ENCODE measurements around the gene CDK15. TPM values are rescaled to one million over a fixed set of nuclear protein-coding genes. Genes with fewer than 3 reads are reported as not detected.
"Not testable (repeated sequence)": the region's sequence is repeated elsewhere in the genome, so short reads cannot be mapped to it uniquely, and the experiment has no call there.

Gene CDK15
- total RNA-seq, 4 donors from 2014 or later = 0.11 to 0.29 TPM; not detected in 2

GRCh38 chr2:201798252-201798913 is 8.0 kb upstream of the CDK15 start:
- H3K36me3 ChIP-seq = no peaks in the 10 kb centered on the region
- no peaks in the 10 kb centered on the region for H3K4me1 ChIP-seq
- DNase-seq (no peak), ATAC-seq (no peak)
- H3K27ac ChIP-seq = no peak overlapping the region
- TF ChIP-seq CTCF (IDR thresholded peaks at IDR 0.05 in 4 of 5, conservative IDR thresholded peaks at IDR 0.05 in 1 of 5) (no peak), POLR2A (IDR thresholded peaks at IDR 0.05) (no peak)
- H3K9me3 ChIP-seq = no peaks in the 10 kb centered on the region
- intact Hi-C loops (cut with DNase I; ENCODE audit: low total_unique reads) = loop anchor here (5.0 kb wide), 1 partner anchor 379 kb away; no protein-coding TSS in a partner anchor
- in situ Hi-C loops (cut with MboI; ENCODE audit: low sequenced_read_pairs in 4 of 4) = loop anchor here in 2 of 4 donors (5.0 to 25.0 kb wide), 2 partner anchors 379 to 589 kb away; partner anchors contain the start of gene BMPR2 (in 1 of the 2)
- no peaks in the 10 kb centered on the region for H3K27me3 ChIP-seq
- H3K4me3 ChIP-seq = no peak overlapping the region

GRCh38 chr2:201798914-201799285 is 7.4 kb upstream of the CDK15 start:
- not testable (repeated sequence) for H3K36me3 ChIP-seq, H3K4me1 ChIP-seq, H3K9me3 ChIP-seq, ATAC-seq, H3K27me3 ChIP-seq, DNase-seq, H3K4me3 ChIP-seq, H3K27ac ChIP-seq
- intact Hi-C loops (cut with DNase I; ENCODE audit: low total_unique reads) = loop anchor here (5.0 kb wide), 1 partner anchor 378 kb away; no protein-coding TSS in a partner anchor
- in situ Hi-C loops (cut with MboI; ENCODE audit: low sequenced_read_pairs in 4 of 4) = loop anchor here in 2 of 4 donors (5.0 to 25.0 kb wide), 2 partner anchors 378 to 588 kb away; partner anchors contain the start of gene BMPR2 (in 1 of the 2)

GRCh38 chr2:201807452-201807999 is 1.2 kb downstream of the CDK15 start:
- in situ Hi-C loops (cut with MboI; ENCODE audit: low sequenced_read_pairs in 4 of 4) (no loop called here), intact Hi-C loops (cut with DNase I; ENCODE audit: low total_unique reads) (no loop called here)
- Histone ChIP-seq H3K27ac (peak overlapping the region in 2 of 4 donors; percentile 4 to 54), H3K4me1 (peaks cover 10 to 16% of the 10 kb centered on the region in 2 donors), H3K4me3 (no peak overlapping the region), H3K27me3 (no peaks in the 10 kb centered on the region), H3K36me3 (no peaks in the 10 kb centered on the region), H3K9me3 (no peaks in the 10 kb centered on the region)
- ATAC-seq = peak; percentile 49 to 65
- TF ChIP-seq POLR2A (IDR thresholded peaks at IDR 0.05) = no peak
- TF ChIP-seq CTCF (IDR thresholded peaks at IDR 0.05 in 4 of 5, conservative IDR thresholded peaks at IDR 0.05 in 1 of 5) = no peak
- DNase-seq = peak in 1 of 2 donors; percentile 36

- ATAC-seq = no peak
- in situ Hi-C loops (cut with MboI; ENCODE audit: low sequenced_read_pairs in 4 of 4) = no loop called here
- no peak for DNase-seq
- peak overlapping the region in 2 of 4 donors; percentile 4 to 54 for H3K27ac ChIP-seq
- peaks cover 10 to 16% of the 10 kb centered on the region in 2 donors for H3K4me1 ChIP-seq
- intact Hi-C loops (cut with DNase I; ENCODE audit: low total_unique reads) = no loop called here
- H3K36me3 ChIP-seq = no peaks in the 10 kb centered on the region
- TF ChIP-seq CTCF (IDR thresholded peaks at IDR 0.05 in 4 of 5, conservative IDR thresholded peaks at IDR 0.05 in 1 of 5) (no peak), POLR2A (IDR thresholded peaks at IDR 0.05) (no peak)
- H3K27me3 ChIP-seq = no peaks in the 10 kb centered on the region
- H3K9me3 ChIP-seq = no peaks in the 10 kb centered on the region
- H3K4me3 ChIP-seq = no peak overlapping the region
Measured at GRCh38 chr2:201808027-201808426, 1.7 kb downstream of the CDK15 start.

GRCh38 chr2:201809633-201810032 is 3.3 kb downstream of the CDK15 start:
- peaks cover 10 to 16% of the 10 kb centered on the region in 2 donors for H3K4me1 ChIP-seq
- TF ChIP-seq POLR2A (IDR thresholded peaks at IDR 0.05) (no peak), CTCF (IDR thresholded peaks at IDR 0.05 in 4 of 5, conservative IDR thresholded peaks at IDR 0.05 in 1 of 5) (no peak)
- DNase-seq (no peak), ATAC-seq (no peak)
- intact Hi-C loops (cut with DNase I; ENCODE audit: low total_unique reads) (no loop called here), in situ Hi-C loops (cut with MboI; ENCODE audit: low sequenced_read_pairs in 4 of 4) (no loop called here)
- H3K4me3 ChIP-seq = no peak overlapping the region
- H3K27me3 ChIP-seq = no peaks in the 10 kb centered on the region
- no peak overlapping the region for H3K27ac ChIP-seq
- no peaks in the 10 kb centered on the region for H3K36me3 ChIP-seq
- H3K9me3 ChIP-seq = no peaks in the 10 kb centered on the region

- H3K4me3 ChIP-seq; DNase-seq; H3K9me3 ChIP-seq; ATAC-seq; H3K27ac ChIP-seq; intact Hi-C loops (cut with DNase I; ENCODE audit: low total_unique reads); H3K27me3 ChIP-seq; H3K36me3 ChIP-seq; in situ Hi-C loops (cut with MboI; ENCODE audit: low sequenced_read_pairs in 4 of 4): not testable (repeated sequence)
- H3K4me1 ChIP-seq = peaks cover 10 to 16% of the 10 kb centered on the region in 2 donors
Measured at GRCh38 chr2:201810604-201811003, 4.3 kb downstream of the CDK15 start.

Data from gastrocnemius medialis (tissue), 4 donors.